Choroid plexus epithelial cell (primary cell): ENCODE data around the gene NFATC2.
"Not testable (repeated sequence)": the region's sequence is repeated elsewhere in the genome, so short reads cannot be mapped to it uniquely, and the experiment has no call there.

ENCODE experiments used
- DNase-seq: peaks from one replicate; pipeline ENCODE4 v3.0.0-alpha.2; 2010; ENCODE audit warnings: low read depth
- H3K4me3 ChIP-seq: 2 replicates; pipeline ENCODE4 v1.5.1; 2011; ENCODE audit warnings: low read depth, mild to moderate bottlenecking, control low read depth, low read length, moderate library complexity
- CTCF ChIP-seq: conservative IDR thresholded peaks from 2 replicates; pipeline ENCODE4 v1.5.1; 2011; ENCODE audit warnings: low read depth, mild to moderate bottlenecking, control low read depth, inconsistent platforms, low read length, moderate library complexity

Gene NFATC2

DNA sequence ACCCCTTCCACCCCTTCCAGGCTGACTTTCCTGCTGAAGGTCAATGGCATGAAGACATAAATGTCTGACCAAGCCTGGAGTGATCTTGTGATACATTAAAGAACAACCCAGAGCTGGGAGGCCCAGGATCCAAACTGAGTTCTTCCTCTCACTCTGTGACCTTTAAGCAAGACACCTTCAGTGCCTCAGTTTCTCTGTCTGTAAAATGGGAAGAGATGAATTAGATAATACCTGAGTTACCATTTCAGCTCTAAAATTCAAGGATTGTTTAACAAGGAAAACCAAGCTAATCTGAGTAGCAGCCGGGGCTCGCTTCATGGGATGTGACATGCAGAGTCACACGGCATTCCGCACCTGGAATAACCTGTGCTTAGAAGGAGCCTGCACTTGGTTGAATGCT lies 7.0 kb upstream of the NFATC2 start:
- DNase-seq, result no peak
- TF ChIP-seq CTCF, result no peak
- H3K4me3 ChIP-seq, result no peak overlapping the region

DNA sequence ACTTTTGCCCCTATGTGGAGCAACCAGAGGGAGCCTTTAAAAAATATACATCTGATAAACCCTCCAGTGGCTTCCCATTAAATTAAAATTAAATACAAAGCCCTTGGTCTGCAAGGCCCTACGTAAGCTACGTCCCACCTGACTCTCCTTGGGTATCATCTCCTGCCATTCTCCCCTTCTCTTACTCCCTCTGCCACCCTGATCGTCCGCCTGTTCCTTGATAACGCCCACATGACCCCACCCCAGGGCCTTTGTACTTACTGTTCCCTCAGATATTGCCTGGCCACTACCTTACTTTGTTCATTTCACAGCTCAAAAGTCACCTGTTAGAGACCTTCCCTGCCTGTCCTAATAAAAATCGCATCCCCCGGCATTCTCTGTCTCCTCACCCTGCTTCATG lies 5.4 kb upstream of the NFATC2 start:
- no peak for DNase-seq
- no peak overlapping the region for H3K4me3 ChIP-seq
- TF ChIP-seq CTCF, result no peak

GRCh38 chr20:51545515-51545914 lies 3.0 kb upstream of the NFATC2 start:
- TF ChIP-seq CTCF, result no peak
- H3K4me3 ChIP-seq, result no peak overlapping the region
- DNase-seq, result no peak

DNA sequence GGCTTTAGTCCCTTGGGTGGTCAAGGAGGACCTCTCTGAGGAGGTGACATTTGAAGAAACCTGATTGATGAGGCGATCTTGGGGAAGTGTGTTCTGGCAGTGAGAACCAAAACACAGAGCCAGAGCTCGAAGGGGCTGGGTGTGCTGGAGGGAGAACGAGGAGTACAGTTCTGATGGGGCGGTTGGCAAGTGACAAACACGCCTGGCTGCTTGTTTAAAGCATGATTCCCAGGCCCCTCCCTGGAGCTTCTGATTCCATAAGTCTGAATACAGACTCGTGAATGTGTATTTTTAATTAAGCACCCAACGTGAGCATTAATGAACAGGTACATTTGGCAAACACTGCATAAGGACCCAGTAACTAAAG lies 886 bp upstream of the NFATC2 start:
- no peak overlapping the region for H3K4me3 ChIP-seq
- no peak for TF ChIP-seq CTCF
- no peak for DNase-seq

GRCh38 chr20:51542033-51542570 lies 417 bp downstream of the NFATC2 start:
- H3K4me3 ChIP-seq, result no peak overlapping the region
- DNase-seq, result no peak

GRCh38 chr20:51541189-51542032 lies 1.1 kb downstream of the NFATC2 start:
- TF ChIP-seq CTCF, result no peak
- no peak overlapping the region for H3K4me3 ChIP-seq
- DNase-seq, result peak; percentile 49

More at GRCh38 chr20:51542033-51542570, 417 bp downstream of the NFATC2 start:
- TF ChIP-seq CTCF, result no peak

- DNase-seq, result no peak
- no peak overlapping the region for H3K4me3 ChIP-seq
- no peak for TF ChIP-seq CTCF
Observed at GRCh38 chr20:51540580-51540979, 1.9 kb downstream of the NFATC2 start.

DNA sequence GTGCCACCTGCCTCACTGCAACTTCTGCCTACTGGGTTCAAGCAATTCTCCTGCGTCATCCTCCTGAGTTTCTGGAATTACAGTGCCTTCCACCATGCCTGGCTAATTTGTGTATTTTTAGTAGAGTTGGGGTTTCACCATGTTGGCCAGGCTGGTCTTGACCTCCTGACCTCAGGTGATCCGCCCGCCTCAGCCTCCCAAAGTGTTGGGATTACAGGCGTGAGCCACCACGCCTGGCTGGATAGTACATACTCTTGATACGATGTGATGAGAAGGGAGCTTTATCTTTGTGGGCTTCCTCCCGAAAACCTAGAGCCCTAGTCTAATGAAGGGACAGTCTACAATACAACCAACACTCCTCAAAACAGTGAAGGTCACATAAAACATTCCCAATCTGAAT lies 2.4 kb downstream of the NFATC2 start:
- not testable (repeated sequence) for H3K4me3 ChIP-seq, DNase-seq
